GM21390 (cell line): Measurements from ENCODE around the gene FREY1.
A peak's percentile ranks its signal among the peaks of the same experiment; 100 is the strongest.

Experiments
- ATAC-seq: cut with Tn5 transposase; IDR thresholded peaks from one replicate; pipeline ENCODE4 v1.9.1; 2021; ENCODE audit not compliant: unreplicated experiment

Gene FREY1, protein sequence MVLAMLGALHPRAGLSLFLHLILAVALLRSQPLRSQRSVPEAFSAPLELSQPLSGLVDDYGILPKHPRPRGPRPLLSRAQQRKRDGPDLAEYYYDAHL

DNA sequence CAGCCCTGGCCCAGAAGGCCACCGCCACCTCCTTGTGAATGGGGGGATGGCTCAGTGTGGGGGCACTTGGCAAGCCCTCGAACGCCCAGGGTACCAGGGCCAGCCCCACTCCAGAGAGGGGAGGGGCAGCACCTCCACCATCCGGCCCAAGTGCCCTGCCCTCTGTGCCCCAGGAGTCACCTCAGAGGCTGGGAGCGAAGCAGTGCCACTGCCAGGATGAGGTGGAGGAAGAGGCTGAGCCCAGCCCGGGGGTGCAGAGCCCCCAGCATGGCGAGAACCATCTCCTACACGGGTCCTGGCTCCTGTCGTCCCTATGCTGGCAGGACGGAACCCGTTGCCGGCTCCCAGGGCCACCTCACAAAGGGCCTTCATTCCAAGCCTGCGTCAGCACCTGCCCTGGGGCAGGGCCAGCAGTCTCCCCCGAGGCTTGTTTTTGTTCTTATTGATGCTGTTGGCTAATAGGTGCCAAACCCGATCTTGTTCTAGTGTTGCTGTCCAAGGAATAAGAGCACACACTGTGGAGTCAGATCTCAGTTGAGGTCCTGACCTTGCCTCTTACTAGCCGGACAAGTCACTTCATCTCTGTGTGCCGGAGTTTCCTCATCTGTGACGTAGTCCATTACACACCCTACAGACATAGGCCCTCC lies at the start of gene FREY1:
Gene FREY1 (minus strand): TSS at position 307 of the 647 bp plus-strand sequence. CDS start 26 bp downstream, at position 281.
- no peak for ATAC-seq

DNA sequence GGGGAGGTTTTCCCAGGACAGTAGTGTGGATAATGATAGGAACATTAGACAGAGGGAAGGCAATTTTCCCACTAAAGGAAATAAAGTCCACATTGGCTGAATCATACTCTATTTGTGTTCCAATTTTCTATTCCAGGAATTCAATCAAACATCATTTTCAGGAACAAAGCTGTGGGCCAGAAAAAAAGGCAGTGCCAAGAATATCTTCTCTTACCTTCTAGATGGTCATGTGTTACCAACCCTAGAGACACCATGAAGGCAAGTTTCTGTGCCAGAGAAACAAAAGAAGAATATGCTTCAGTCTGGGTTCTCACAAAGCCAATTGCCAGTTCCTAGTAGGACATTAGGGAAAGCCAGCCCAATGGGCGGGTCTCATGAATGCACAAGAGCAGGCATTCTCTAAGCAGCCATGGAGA lies 42.9 kb upstream of the FREY1 start:
- ATAC-seq, result no peak

DNA sequence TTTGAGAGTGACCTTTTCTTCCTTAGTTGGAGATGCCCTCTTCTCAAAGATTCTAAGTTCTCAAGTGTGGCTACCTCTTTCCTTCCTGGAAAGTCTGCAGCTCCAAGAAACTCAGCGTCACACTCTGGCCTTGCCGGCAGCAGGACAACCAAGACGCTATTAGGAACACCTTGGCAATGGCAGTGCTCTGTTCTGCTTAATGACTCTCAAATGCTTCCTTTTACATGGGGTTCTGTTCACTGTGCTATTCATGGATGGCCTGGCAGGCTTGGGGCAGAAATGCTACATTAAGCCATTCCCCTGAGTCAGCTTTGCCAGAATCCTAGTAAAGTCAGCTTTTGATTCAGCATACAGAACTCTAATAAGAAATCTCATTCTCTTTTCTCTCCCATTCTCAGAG lies 41.3 kb upstream of the FREY1 start:
- ATAC-seq, result no peak

DNA sequence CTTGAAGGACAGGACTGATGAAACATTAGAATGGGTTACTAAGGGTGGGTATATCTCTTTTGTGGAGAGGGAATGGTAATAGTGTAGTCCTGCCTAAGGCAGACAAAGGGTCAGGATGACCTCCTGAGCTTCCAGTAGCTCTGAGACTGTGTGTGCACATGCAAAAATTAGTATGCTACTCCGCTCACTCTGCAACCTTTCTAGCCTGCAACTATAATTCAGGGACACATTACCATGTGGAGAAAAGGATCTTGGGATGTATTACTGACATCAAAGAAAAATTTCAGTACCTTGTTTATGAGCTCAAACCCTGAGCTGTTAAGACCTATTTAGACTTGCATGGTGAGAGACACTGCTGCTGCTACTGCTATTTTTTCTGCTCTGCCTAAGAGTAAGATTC lies 40.8 kb upstream of the FREY1 start:
- no peak for ATAC-seq

DNA sequence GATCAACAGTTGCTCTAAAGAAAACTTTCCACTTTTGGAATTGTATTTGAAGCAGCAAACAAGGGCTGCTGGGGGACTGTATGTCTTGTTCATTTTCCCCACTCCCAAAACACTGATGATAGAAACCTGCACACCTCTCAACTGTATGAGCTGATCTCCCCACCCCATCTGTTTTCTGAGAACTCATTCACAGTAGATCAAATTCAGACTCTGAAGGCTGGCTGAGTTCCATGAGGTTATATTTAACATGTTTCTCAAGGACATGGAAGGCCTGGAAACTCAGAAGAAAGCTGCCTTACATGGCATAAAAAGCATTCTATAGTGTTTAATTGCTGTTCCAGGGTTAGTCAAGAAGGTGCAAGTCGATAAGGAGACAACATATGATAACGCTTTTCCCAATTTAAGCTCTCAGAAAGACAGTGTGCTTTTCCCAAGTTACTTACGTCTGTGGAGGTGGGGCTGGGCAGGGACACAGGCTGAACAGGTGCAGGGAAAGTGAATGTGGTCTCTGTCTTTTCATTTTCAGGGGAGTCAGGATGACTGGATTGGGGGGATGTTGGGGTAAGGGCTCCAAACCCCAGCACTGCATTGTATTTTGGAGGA lies 38.4 kb upstream of the FREY1 start:
- ATAC-seq, result no peak

DNA sequence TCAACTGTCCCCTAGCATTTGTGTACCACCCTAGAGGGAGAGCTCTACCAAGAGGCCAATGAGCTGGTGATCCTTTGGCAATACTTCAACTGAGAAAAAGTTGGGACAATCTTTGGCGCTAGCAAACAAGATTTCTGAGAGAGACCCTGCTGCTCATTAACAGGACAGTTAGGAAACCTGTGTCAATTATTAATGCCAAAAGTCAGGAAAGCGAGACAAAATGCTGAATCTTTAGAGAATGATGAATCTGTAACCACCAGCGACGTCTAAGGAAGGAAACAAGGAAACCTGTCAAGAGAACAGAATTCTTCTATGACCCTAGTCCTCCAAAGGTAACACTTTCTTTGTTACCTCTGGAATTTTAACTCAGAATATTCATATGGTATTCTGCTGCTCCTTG lies 35.3 kb upstream of the FREY1 start:
- no peak for ATAC-seq

DNA sequence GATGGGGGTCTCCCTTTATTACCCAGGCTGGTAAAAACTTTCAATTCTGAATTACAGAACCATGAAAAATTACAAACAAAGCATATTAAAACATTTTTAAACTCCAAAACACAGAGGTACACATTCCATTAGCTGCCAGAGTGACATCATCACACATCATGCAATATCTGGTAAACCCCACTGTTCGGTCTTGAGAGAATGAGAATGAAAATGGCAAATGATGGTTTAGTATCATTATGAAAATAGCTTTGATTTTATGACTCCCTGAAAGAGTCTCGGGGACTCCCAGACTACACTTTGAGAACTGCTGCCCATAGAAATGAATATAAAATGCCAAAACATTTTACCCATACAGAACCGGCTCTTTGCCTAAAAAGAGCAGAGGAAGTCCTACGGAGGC lies 34.2 kb upstream of the FREY1 start:
- no peak for ATAC-seq

DNA sequence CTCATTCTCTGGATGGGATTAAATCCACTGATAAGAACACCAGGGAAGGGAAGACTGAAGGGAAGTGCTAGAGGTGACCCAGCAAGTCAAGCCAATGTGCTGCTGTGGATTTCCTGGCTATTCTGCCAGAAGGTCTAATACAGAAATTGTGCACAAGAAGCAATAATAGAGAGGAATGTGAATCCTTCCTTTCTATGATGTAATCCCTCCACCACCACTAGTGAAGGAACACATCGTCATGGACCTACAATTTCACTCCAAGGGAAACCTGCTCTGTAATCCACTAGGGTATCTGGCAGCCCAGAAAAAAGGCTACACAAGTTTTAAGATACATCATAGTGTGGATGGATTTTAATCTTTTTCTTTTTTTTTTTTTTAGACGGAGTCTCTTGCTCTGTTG lies 32.8 kb upstream of the FREY1 start:
- ATAC-seq, result no peak

DNA sequence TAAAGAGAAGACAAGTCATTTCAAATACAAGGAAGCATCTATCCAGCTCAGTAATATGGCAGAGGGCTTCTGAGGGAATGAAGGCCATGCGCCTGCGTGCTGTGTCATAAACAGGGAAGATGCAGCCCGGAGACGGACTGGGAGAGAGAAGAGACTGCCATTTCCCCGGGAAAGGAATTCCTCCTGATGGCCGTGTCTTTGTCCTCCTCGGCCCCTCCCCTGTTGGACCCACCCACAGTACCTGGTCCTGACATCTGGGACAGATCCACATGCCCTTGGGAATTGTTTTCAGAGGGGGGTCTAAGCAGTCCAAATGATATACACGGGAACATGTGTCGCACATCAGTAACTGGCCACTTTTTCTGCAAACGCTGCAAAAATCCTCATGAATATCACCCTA lies 30.8 kb upstream of the FREY1 start:
- ATAC-seq, result no peak

DNA sequence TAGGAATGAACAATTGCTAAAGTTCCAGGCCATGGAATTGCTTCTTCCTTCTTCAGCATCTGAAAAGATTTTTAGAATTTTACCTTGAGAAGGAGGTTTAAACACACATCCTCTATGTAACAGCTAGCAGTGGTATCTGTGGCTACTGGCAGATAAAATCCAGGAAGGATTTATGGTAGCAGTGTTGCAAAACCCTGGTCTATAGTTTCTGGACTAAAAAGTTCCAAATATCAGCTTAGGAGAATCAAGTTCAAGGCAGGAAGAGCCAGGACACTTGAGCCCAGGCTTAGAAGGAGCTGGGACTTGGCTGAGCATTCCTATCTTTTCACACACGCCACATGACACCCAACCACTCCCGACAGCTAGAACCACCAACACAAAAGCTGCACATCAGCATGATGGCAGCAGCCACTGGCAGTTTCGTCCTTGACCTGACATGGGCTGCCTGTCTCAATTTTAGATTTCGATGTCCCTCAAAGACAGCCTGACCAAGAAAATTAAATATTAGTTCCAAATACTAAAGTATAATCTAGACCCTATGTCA lies 29.5 kb upstream of the FREY1 start:
- ATAC-seq, result no peak

DNA sequence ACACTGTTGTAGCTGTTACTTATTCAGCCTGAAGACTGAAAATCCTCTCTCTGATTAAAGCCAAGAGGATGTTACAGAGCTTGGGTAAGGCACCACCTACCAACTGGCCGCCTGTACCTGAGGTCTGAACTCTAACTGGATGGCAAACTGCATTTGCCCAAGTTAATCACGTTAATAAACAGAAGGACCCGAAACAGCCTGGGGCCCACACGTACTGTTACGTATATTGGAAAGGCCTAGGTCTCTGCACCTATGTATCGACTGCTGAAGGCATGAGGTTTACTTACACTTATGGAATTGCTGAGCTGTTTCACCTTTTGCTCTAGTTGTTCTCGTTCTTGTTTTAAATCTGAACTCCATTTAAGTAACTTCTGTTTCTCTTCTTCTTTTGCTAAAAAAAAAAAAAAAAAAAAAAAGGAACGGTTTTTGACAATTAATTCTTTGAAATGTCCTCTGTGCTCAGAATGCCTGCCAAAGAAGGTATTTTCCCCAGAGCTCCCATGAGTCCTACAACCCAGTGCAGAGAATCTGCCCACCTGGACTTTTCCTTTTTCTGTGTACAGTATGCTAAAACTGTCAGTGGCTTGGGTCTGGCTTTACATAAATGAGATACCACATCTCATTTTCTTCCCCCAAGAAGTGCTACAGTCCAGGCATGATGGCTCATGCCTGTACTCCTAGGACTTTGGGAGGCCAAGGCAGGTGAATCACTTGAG lies 28.4 kb upstream of the FREY1 start:
- ATAC-seq, result no peak

DNA sequence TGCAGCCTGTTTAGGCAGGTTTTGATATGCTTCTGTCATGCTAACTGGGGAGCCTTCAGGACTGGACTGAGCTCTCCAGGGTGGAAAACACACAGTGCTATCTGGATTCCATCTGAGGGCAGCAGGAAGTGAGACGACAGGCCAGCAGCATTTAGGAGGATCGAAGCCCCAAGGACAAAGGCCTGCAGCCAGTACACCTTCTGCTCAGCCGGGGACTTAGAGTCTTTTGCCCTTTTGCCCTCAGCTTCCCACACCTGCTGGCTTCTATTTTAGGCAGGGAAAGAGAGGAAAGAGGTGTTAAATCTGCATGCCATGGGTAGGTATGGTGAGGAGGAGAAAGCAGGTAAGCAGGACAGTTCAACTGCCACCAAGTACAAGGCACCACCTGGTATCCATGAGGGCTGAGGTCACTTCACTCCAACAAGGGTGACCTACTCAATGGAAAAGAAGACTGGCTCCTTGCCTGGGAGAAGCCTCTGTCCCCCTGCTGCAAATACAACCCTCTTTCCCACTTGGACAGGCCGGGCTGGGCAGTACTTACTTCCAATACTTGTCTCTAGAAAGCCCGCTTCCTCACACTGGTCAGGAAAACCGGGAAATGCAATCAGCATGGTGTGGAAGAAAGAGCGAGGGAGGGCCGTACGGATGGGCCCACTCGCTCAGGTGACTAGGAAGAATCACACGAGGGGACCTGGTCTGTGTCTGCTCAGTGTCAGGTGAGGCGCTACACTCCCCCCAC lies 27.7 kb upstream of the FREY1 start:
- ATAC-seq, result no peak

DNA sequence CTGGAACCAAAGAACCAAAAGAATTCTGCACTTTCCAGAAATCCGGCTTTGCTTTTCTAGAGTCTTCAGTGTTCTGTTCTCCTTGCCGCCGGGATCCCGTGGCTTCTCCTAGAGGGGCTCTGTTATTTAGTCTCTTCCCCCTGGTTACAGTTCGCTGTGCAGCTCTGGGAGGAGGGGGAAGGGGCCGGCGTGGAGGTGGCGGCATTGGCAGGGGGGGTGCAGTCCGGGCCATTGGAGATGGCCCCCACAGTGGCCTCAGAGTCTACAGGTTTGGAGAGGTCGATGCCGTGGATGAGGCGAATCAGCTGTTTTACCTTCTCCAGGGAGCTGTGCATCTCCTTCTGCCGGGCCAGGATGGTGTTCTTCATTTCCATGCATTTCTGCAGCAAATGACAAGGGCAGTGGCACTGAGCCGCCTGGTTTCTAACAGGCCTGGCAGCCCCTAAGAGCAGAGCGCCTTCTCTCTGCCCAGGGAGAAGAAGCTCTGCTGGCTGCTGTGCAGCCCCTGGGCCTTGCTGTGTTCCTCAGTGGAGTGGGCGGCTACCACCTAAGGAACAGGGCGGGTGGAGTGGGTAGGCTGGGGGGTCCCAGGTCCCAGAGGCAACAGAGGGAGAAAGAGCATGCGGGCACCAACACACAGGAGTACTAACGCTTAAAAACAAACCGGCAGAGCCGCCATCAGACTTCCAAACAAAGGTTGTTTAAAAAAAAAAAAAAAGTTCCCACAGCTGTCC lies 26.9 kb upstream of the FREY1 start:
- ATAC-seq, result no peak

DNA sequence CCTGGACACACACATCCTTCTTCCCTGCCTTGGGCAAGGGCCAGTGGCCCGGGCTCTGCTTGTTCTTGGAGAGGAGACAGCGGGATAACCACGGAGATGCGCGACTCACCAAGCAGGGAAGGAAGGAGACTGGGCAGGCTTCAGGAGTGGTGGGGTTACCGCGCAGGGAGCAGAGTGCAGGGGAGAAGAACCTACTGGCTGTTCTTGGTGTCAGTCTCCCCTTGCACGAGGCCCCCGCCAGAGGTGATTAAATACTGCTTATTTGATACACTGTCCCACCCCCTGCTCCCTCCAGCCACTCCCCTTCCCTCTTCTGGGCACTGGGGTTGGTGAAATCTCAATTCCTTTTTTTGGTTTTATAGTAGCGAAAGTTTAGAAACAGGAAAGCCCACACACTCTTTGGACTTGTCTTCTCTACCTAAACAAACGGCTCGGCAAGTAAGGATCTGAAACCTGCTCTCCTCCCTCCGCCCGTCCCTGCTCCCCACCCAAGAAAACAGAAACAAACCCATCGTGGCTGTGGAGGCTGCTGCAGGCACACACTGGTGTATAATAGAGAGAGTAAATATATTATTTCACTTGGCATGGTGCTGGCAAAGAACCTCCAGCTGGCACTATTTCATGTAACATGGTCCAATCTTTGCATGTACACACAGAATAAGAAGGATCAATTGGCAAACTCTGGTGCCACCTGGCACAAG lies 26.2 kb upstream of the FREY1 start:
- ATAC-seq, result peak; percentile 30

DNA sequence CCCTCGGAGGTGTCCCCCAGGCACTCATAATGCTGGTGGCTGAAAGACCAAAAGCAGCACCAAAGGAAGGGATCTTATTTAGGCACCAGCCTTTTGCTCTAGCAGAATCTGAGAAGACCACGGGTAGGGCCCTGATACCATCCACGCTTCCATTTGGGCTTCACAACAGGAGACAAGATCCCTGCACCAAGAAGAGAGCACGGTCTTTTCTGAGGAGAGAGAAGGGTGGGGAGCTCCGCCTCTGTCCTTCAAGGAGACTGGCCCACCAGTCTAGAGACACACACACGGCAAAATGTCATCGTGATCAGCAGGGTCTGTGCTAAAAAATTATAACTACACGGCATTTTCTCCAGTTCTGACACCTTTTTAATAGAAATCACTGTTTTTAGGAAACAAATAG lies 25.1 kb upstream of the FREY1 start:
- ATAC-seq, result no peak

DNA sequence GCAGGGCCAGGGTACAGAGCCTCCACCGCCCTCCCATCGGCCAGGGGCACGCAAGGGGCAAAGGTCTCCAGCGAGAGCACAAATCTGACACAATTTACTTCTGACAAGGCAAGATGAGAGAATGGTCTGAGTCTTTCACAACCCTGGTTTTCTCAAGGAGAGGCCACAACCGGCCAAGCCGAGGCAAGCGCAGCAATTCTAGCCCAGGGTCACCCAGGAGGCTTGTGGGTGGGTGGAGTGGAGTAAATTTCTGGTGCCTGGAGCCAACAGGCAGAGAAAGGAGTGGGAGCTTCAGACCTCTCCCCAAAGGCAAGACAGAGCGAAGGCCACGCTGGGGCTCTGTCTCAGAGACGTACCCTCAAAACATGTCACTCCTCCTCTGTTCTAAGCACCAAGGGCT lies 24.7 kb upstream of the FREY1 start:
- ATAC-seq, result no peak

DNA sequence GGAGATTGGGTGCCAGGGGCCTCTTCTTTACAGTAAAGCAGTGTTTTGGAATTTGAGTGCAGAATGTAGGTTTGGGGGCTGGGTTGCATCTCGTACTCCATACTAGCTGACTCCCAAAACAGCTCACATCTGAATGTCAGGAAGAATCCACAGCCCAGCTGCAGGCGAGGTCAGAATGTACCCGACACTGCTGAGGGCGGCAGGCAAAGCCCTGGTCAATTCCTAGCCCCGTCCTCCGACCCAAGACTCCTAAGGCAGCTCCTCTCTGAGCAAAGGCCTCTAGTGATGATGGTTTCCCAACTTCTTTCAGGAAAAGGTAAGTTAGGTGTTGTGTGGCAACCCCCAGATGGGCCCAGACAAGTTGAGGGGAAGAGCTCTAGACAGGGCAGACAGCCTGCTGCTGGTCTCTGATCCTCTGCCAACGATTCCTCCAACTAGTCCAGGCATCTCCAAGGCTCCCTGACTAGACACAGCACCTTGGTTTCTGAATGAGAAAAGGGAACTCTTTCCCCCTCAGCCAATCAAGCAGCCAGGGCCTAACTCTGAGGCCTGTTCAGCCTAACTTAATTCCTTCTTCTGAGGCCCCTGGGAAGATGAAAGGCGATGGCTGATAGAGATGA lies 24.0 kb upstream of the FREY1 start:
- ATAC-seq, result no peak

DNA sequence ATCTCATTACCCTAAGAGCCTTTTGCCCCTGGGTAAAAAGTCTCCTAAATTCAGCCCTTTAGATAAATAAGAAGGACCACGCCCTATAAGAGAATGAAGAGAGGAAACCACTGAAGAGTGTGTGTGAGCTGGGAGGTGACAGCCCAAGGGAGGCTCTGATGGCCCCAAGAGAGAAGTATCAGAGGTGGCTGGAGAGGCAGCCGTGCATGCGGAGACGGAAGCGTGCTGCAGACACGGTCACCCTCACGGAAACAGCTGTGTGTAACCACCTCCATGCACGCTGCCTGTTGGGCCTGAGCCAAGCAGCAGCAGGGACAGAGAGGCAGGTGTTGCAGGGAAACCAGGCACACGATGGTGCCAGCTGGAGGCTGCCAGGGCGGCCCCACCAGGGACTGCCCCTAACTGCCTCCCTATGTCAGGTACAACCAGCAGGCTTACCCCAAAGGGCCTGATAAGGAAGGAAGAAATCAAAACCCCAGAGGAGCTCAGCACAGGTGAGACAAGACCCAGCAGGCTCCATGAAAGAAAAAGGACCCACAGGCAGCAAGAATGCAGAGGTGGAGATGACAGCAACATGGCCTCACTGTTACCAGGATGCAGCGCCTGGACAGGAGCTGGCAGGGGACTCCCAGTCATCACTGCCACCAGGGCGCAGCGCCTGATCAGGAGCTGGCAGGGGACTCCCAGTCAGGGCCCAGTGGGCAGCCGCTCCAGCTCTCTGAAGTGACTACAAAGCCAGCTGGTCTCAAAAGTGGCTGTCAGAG lies 23.1 kb upstream of the FREY1 start:
- peak; percentile 87 for ATAC-seq
